KOPT-K1 (cell line): ENCODE data around the gene TUG1.

Experiments used
- H3K27ac ChIP-seq: fragments of 200-600 bp; sonication (generic); 2 replicates; pipeline ENCODE4 v1.5.1; 2016; ENCODE audit warnings: antibody characterized with exemption, mild to moderate bottlenecking, low read depth, low read length; ENCODE audit not compliant: poor library complexity, severe bottlenecking
- H3K36me3 ChIP-seq: fragments of 200-600 bp; sonication (generic); 2 replicates; pipeline ENCODE4 v1.5.1; 2017; ENCODE audit warnings: antibody characterized with exemption, mild to moderate bottlenecking, low read length, moderate library complexity; ENCODE audit not compliant: insufficient read depth
- H3K9me3 ChIP-seq: fragments of 200-600 bp; sonication (generic); 2 replicates; pipeline ENCODE4 v1.5.1; 2017; ENCODE audit warnings: antibody characterized with exemption, low read length, mild to moderate bottlenecking; ENCODE audit not compliant: insufficient read depth, poor library complexity, severe bottlenecking

TUG1 gene

DNA sequence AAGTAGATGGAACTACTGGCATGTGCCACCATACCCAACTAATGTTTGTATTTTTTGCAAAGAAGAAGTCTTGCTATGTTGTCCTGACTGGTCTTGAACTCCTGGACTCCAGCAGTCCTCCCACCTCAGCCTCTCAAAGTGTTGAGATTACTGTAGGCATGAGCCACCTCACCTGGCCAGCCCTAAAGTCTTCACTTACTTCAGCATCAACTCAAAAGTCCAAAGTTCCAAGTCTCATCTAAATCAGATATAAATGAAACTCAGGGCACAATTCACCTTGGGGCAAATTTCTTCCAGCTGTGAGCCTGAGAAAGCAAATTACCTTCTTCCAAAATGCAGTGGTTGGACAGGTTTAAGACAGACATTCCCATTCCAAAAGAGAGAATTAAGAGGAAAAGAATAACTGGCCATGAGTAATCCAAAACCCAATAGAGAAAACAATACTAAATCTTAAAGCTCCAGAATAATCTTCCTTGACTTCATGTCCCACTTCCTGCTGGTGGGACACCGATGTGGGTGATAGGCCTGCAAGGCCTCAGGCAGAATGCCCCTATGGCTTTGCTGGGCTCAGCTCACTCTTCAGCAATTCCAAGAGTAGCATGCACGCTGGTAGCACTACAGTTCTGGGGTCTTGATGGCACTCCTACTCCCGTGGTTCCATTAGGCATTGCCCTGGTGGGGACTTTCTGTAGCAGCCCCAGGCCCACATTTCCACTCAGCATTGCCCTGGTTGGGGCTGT lies 50.3 kb downstream of the TUG1 start:
- Histone ChIP-seq H3K9me3 (no peaks in the 10 kb centered on the region), H3K27ac (no peak overlapping the region)

DNA sequence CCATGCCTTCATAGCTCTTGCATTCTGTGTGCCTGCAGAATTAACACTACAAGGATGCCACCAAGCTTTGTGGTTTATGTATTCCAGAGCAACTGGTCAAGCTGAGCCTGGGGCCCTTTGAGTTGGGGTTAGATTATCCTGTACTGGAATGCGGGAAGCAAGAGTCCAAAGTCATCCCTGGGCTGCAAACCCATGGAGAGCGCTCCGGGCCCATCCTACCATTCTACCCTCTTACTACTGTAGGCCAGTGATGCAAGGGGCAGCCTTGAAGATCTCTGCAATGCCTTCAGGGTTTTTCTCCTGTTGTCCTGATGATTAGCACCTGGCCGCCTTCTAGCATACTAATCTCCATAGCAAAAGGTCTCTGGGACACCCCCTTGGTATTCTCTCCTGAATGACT lies 51.3 kb downstream of the TUG1 start:
- no peaks in the 10 kb centered on the region for H3K36me3 ChIP-seq
- H3K9me3 ChIP-seq, result no peaks in the 10 kb centered on the region
- no peak overlapping the region for H3K27ac ChIP-seq

More for the DNA sequence above, 50.3 kb downstream of the TUG1 start:
- no peaks in the 10 kb centered on the region for H3K36me3 ChIP-seq

DNA sequence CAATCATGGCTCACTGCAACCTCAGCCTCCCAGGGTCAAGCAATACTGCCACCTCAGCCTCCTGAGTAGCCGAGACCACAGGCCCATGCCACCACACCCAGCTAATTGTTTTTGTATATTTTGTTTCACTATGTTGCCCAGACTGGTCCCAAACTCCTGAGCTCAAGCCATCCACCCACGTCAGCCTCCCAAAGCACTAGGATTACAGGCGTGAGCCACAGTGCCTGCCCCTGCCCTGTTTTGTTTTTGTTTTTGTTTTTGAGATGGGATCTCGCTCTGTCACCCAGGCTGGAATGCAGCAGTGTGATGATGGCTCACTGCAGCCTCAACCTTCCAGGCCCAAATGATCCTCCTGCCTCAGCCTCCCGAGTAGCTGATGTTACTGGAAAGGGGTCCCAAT lies 53.5 kb downstream of the TUG1 start:
- Histone ChIP-seq H3K9me3 (no peaks in the 10 kb centered on the region), H3K27ac (no peak overlapping the region), H3K36me3 (no peaks in the 10 kb centered on the region)
